Cortex of kidney (tissue), 1 donor: ENCODE results near the gene LMO4.
A peak's percentile ranks its signal among the peaks of the same experiment; 100 is the strongest.

Experiments used
- DNase-seq: peaks from one replicate; lab custom pipeline; 2025; lab: John Stamatoyannopoulos, UW

The LMO4 gene

GRCh38 chr1:87328272-87329050 lies at the start of gene LMO4:
Gene LMO4, plus strand, starts transcription at chr1:87328880. Its CDS starts 3,136 bp downstream, at chr1:87332016.
- DNase-seq: peak; percentile 73

- DNase-seq: no peak
These were observed 49.2 kb upstream of the LMO4 start for GRCh38 chr1:87279536-87279875.

DNA sequence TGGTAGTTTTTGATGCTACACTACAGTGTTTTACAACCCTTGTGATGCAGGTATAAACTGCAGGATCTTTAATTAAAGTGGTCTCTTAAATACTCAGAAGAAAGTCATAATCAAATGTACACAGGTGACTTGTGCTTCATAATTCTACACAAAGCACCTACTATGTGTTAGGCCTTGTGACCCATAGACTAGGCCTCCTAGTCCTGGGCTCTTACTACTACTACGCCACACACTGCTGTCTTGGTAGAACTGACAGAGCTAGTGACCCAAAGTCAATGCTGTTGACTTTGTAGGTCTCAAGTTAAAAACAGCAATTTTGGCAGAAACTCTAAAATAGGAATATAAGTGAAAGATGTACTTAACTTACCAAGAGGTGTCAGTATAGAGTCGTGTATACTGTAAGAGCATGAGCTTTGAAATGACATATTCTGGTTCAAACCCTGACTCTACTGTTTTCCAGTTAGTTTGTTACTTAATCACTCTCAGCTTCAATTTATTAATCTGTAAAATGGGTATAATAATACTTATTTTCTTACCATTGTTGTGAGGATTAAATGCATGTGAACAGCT lies 48.6 kb upstream of the LMO4 start:
- no peak for DNase-seq

- no peak for DNase-seq
These were observed 44.0 kb upstream of the LMO4 start for GRCh38 chr1:87284456-87285240.

GRCh38 chr1:87291107-87291506 lies 37.6 kb upstream of the LMO4 start:
- no peak for DNase-seq

DNA sequence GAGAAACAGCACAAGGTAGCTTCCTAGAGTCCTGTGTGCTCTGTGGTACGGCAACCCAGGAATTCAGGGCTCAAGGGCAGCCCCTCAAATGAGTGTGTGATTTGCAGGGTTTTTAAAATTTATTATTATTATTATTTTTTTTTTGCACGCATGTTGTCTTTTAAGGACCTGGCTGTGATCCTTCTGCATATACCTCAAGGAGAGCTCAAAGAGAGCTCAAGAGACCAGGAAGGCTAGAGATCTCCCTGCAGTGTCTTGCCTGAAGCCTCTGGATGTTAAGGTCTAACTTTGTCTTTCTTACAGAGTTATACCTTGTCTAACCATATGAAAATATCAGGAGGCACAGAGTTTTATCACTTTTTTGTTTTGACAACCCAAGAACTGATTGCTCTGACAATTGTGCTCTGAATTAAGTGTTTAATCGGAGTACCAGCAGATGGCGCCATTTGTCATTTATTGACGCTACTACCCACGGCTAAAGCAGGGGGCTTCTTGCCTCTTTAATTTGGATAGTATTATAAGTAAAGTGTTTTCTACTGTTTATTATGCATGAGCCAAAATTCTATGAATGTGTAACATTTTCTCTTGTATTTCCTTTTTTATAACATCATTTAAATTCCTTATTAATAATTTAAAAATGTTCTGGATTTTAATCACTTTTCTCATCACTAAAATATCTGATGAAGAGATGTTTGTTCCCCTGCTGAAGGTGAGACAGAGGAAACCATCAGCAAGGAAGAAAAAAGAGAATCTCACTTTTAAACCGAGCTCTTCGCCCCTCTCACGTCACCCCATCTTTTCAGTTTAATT lies 35.8 kb upstream of the LMO4 start:
- no peak for DNase-seq

GRCh38 chr1:87294633-87295032 lies 34.0 kb upstream of the LMO4 start:
- DNase-seq: no peak

- DNase-seq: no peak
These were observed 33.1 kb upstream of the LMO4 start for GRCh38 chr1:87295445-87296110.

DNA sequence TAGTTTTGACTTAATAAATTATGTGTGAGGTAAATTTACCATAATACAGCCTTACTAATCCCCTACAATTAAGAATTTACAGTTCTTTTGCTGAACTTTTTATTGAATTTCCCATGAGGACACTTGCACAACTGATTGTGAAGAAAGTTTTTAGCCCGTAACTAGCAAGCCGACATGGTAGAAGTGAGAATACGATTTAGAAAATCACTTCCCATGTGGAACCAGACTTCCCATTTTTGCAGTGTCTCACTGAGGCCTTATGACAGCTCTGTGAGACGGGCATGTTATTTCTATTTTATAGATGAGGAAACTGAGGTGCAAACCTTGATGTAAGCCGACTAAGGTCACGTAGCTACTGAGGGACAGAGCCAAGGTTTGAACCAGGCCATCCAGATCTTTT lies 32.5 kb upstream of the LMO4 start:
- no peak for DNase-seq

- DNase-seq: no peak
These were observed 29.0 kb upstream of the LMO4 start for GRCh38 chr1:87299661-87300060.

DNA sequence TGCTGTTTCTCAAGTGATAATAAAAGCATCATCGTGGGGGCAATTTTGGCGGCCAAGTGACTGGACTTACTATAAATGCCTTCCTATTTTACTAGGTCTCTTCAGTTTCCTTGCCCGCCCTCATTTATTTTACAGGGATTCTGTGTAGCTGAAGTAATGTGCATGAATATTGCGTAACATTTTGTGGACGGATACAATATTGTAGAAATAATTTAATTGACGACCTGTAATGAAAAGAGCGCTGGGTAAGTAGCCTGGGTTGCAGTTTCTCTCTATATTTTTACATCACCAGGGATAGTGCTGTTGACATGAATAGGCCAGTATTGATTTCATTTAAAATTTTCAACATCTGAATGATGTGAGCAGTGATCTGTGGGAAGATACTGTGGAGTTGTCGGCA lies 28.1 kb upstream of the LMO4 start:
- no peak for DNase-seq

GRCh38 chr1:87305151-87305550 lies 23.5 kb upstream of the LMO4 start:
- no peak for DNase-seq

DNA sequence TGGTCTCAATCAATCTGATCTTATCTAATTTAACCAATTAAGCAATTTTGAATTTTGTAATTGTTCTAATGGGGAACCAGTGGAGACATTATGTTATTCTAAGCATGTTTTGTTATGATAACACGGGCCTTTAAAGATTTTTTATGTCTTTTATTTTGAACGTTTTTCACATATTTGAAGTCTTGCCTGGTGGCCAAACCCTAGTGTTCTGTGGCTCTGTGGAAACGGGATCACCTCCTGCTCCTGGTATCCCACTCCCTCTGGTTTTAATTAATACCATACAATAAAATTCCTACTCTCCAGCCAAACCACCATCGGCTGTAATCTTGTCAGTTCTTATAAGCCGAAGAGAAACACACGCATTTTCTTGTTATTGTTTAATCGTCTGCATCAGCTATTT lies 22.9 kb upstream of the LMO4 start:
- no peak for DNase-seq

DNA sequence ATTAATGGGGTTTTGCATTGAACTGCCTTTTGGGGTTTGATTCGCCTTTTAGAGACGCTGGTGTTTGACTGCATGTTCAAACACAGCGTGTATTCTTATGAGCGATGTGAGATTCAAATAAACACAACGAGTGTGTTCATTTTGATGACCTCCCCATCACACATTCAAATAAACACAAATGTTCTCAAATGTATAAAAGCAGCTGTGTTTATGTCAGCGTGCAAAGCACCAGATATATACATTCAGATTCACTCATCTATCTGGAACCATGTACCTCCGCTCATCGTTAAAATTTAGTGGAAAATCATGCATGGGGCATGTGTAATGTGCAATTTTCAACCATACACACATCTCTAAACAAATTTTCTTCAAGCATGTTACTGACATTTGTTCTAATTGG lies 21.4 kb upstream of the LMO4 start:
- no peak for DNase-seq

DNA sequence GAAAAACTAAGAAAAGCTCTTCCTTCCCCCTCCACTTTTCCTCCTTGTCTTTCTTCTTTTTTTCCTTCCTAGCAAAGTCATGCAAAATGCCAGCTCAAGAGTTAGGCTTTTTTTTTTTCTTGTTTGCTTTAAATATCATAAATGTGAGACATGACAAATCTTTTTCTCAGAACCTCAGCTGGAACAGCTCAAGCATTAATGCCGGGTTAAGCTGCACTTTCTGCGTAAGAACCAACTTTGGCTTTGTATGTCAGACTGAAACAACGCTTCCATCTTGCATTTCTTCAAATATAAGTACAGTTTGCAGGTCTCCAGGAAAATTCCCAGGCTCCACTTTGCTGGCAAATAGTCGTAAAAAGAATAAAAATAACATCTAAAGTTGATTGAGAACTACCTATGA lies 20.7 kb upstream of the LMO4 start:
- DNase-seq: no peak

DNA sequence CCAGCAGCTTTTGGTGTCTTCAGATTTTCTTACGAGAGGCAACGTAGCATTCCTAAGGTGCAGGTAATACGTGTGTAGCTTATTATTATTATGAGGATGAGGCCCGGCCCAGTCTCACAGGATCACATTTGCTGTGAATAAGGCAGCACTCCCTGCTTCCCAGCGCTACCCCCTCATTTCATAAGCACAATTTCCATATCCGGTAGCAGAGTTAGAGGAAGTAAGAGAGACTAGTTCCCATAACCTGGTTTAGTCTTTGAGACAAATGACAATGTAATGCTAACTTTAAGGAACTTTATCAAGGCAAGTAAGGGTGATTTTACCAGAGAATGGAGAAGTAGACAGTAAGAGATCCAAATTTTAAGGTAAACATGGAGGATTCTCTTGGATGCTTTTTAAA lies 14.6 kb upstream of the LMO4 start:
- no peak for DNase-seq

DNA sequence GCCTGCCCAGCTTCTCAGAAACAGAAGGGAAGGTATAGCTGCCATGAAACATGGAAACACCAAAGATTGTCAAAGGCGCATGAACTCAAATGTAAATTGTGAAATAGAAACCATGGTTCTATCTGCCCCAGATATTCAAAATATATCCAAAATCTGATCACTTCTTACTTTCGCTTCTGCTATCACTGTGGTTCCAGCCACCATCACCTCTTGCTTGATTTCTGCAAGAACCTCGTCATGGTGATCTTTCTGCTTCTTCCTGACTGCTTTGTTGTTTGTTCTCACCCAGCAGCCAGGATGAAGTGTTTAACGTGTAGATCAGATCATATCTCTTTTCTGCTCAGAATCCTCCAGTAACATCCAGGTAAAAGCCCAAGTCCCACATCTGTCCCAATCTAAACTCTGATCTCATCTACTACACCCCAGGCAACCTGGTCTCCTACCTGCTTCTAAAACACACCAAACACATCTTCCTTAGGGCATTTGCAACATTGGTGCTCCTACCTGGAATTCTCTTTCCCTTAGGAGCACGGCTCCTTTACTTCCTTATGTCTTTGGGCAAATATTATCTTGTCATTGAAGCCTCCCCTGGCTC lies 10.5 kb upstream of the LMO4 start:
- DNase-seq: no peak

DNA sequence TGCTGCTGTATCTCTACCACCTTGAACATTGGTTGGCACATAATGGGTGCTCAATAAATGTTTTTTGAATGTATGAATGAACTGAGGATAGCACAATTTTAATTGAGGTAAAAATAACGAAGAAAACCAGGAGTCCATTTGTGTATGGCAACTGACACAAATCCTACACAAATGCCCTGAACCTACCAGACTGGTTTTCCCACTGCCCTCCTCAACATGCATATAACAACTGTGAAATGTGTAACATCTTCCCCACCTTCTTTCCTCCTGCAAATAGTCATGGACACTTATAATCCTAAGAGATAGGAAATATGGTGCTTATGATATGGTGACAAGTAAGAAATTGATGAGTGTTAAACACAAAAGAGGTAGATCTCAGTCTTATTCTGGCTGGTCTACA lies 9.9 kb upstream of the LMO4 start:
- DNase-seq: no peak

GRCh38 chr1:87325982-87326738 lies 2.5 kb upstream of the LMO4 start:
- DNase-seq: no peak

- DNase-seq: no peak
These were observed 1.1 kb upstream of the LMO4 start for GRCh38 chr1:87327376-87328271.
